Kidney (tissue), 14 donors: ENCODE data around the gene SCGN. TPM values are rescaled to one million over a fixed set of nuclear protein-coding genes. Genes with fewer than 3 reads are reported as not detected.

Experiments
- DNase-seq, 5 donors: peaks; one replicate each; pipeline ENCODE4 v3.0.0-alpha.2; 2013 to 2020
- FAIRE-seq: peaks from 2 replicates; lab custom pipeline; 2012; peaks lifted over from hg19 to GRCh38; lab: Jason Lieb, UNC
- H3K27ac ChIP-seq, 2 donors: one replicate each; pipeline ENCODE4 v1.7.0; 2013; ENCODE audit warnings: low read depth in 2 of 2, low read length in 2 of 2, inconsistent platforms in 1 of 2
- H3K27me3 ChIP-seq: one replicate; pipeline ENCODE4 v1.7.1; 2013; ENCODE audit warnings: low read length, inconsistent platforms; ENCODE audit not compliant: control insufficient read depth, insufficient read depth
- H3K36me3 ChIP-seq, 3 donors: one replicate each; pipeline versions ENCODE4 v1.7.0 to v1.7.1; 2013; ENCODE audit warnings: low read length in 3 of 3, control low read depth in 1 of 3, inconsistent platforms in 1 of 3; ENCODE audit not compliant: insufficient read depth in 3 of 3, control insufficient read depth in 2 of 3
- H3K4me1 ChIP-seq, 3 donors: one replicate each; pipeline versions ENCODE4 v1.7.0 to v1.7.1; 2013; ENCODE audit warnings: low read length in 3 of 3, inconsistent platforms in 1 of 3, low read depth in 1 of 3; ENCODE audit not compliant: control insufficient read depth in 2 of 3, insufficient read depth in 2 of 3
- H3K4me3 ChIP-seq, 3 donors: one replicate each; pipeline versions ENCODE4 v1.7.0 to v1.8.1; 2013; ENCODE audit warnings: low read length in 3 of 3, control low read depth in 1 of 3, inconsistent platforms in 1 of 3
- H3K9ac ChIP-seq, 3 donors: one replicate each; pipeline versions ENCODE4 v1.7.0 to v1.7.1; 2013; ENCODE audit warnings: low read length in 3 of 3, control low read depth in 1 of 3, inconsistent platforms in 1 of 3
- H3K9me3 ChIP-seq, 3 donors: one replicate each; pipeline versions ENCODE4 v1.7.0 to v1.7.1; 2013; ENCODE audit warnings: low read length in 3 of 3, control low read depth in 1 of 3, inconsistent platforms in 1 of 3; ENCODE audit not compliant: control insufficient read depth in 2 of 3, insufficient read depth in 1 of 3
- intact Hi-C: fragments of 100-400 bp; cut with DNase I; formaldehyde crosslinking; loops from one replicate; pipeline ENCODE4 v1.11.1; 2022
- polyA plus RNA-seq: library from polyadenylated mRNA; stranded (reverse); fragments of 350-450 nt; fragmentation: Illumina TruSeq; extraction: RNeasy Lipid Tissue Mini Kit (QIAGEN cat#74804); gene quantifications from one replicate; pipeline ENCODE4 v1.2.3, GENCODE V29; 2014; ENCODE audit warnings: low read depth, low replicate concordance; ENCODE audit not compliant: insufficient read depth
- total RNA-seq: library from RNA; stranded (reverse); fragmentation: NEBNext Ultra II Directional; extraction: Animal tissue kit (Norgen Biotek cat#: 25700); gene quantifications from one replicate; pipeline ENCODE4 v1.2.1, GENCODE V29; 2021
- TF ChIP-seq, protein P1 (sequence below): IDR thresholded peaks from 3 replicates; pipeline ENCODE4 v1.5.1; 2012; ENCODE audit warnings: mild to moderate bottlenecking, moderate library complexity, borderline replicate concordance; ENCODE audit not compliant: insufficient read depth; ENCODE audit errors: extremely low read depth
- donor health status: control.
- donor health status: control.
- donor health status: control.
- donor health status: control.
- donor health status: control.
- donor health status: DM: yes; HTN: yes; CAD: no.
- donor health status: Normal renal cell carcinoma (clear cell type).

The SCGN gene
- total and polyA plus RNA-seq, 2 donors from 2014 or later = 0.90 to 8.7 TPM

DNA sequence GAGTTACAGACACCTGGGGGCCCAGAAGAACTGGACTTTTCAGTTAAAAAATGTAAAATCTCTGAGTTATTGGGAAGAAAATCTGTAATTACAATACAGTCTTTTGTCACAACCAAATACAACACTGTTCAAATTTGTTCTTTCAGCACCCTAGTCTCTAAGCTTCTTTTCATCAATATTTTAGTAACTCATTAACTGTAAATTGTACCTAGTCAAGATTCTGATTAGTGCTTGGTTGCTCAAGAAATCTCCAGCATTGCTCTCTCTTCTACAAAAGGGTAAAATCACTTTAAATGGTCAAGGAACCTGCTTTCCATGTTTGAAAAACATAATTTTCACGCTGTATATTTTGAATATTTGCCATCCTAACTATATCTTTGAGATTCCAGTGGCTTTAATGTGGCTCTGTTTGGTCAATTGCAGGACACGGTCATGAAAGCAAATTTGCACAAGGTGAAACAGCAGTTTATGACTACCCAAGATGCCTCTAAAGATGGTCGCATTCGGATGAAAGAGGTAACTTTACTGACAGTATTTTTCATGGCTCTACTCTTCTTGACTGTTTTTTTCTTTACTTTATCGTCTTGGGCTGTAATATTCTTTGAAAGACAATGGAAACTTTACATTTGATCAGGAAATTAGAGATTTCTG is 9.2 kb downstream of the SCGN start:
- no peak for FAIRE-seq
- no peaks in the 10 kb centered on the region for H3K27me3 ChIP-seq
- H3K36me3 ChIP-seq = no peaks in the 10 kb centered on the region
- TF ChIP-seq, protein P1, sequence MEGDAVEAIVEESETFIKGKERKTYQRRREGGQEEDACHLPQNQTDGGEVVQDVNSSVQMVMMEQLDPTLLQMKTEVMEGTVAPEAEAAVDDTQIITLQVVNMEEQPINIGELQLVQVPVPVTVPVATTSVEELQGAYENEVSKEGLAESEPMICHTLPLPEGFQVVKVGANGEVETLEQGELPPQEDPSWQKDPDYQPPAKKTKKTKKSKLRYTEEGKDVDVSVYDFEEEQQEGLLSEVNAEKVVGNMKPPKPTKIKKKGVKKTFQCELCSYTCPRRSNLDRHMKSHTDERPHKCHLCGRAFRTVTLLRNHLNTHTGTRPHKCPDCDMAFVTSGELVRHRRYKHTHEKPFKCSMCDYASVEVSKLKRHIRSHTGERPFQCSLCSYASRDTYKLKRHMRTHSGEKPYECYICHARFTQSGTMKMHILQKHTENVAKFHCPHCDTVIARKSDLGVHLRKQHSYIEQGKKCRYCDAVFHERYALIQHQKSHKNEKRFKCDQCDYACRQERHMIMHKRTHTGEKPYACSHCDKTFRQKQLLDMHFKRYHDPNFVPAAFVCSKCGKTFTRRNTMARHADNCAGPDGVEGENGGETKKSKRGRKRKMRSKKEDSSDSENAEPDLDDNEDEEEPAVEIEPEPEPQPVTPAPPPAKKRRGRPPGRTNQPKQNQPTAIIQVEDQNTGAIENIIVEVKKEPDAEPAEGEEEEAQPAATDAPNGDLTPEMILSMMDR = no peak
- intact Hi-C loops = no loop called here
- no peak for DNase-seq
- no peaks in the 10 kb centered on the region for H3K4me1 ChIP-seq
- no peak overlapping the region for H3K9ac ChIP-seq
- H3K27ac ChIP-seq = no peak overlapping the region
- no peaks in the 10 kb centered on the region for H3K9me3 ChIP-seq
- H3K4me3 ChIP-seq = no peak overlapping the region

DNA sequence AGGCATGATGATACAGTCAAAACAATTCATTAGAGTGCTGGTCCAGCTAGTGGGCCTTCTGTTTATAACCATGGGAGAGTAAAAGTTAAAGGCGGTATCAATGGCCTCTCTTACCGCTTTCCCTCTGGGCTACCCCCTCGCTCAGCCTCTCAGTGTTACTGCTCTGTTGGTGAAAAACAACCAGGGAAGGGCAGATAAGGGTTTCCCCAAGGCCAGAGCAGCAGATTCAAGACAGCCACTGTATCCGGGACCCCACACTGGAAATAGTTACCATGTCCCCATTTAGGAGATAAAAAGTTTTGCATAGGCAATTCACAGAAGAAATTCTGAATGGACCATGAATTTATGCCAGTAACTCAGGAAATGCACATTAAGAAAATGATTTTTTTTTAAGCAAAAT is 13.4 kb downstream of the SCGN start:
- DNase-seq = no peak
- Histone ChIP-seq H3K36me3 (no peaks in the 10 kb centered on the region), H3K4me3 (no peak overlapping the region), H3K9ac (no peak overlapping the region), H3K4me1 (no peaks in the 10 kb centered on the region), H3K27me3 (no peaks in the 10 kb centered on the region), H3K27ac (no peak overlapping the region), H3K9me3 (no peaks in the 10 kb centered on the region)
- intact Hi-C loops = no loop called here
- no peak for FAIRE-seq
- TF ChIP-seq, protein P1 = no peak

DNA sequence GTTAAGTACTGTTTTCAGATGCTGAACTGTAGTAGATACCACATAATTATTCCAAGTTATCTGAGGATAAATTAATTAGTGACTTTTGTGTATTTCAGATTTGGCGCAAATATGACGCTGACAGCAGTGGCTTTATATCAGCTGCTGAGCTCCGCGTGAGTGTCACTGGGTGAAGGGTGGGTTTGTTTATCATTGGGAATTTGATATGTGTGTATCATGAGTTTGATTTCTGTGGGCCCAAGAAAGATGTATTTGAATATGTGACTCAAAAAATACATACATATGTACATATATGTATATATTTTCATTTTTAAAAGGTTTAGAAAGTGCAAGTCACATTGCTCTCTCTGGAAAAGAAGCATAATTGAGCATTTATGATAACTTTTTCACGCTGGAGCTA is 17.4 kb downstream of the SCGN start:
- H3K4me3 ChIP-seq = no peak overlapping the region
- no peak overlapping the region for H3K27ac ChIP-seq
- intact Hi-C loops = no loop called here
- no peaks in the 10 kb centered on the region for H3K27me3 ChIP-seq
- H3K9me3 ChIP-seq = no peaks in the 10 kb centered on the region
- DNase-seq (no peak), FAIRE-seq (no peak)
- H3K4me1 ChIP-seq = no peaks in the 10 kb centered on the region
- no peak overlapping the region for H3K9ac ChIP-seq
- TF ChIP-seq, protein P1 = no peak
- no peaks in the 10 kb centered on the region for H3K36me3 ChIP-seq

GRCh38 chr6:25670208-25670607 is 18.2 kb downstream of the SCGN start:
- Histone ChIP-seq H3K9me3 (no peaks in the 10 kb centered on the region), H3K36me3 (no peaks in the 10 kb centered on the region), H3K27me3 (no peaks in the 10 kb centered on the region), H3K9ac (no peak overlapping the region), H3K4me1 (no peaks in the 10 kb centered on the region), H3K4me3 (no peak overlapping the region), H3K27ac (no peak overlapping the region)
- intact Hi-C loops = no loop called here
- DNase-seq = no peak
- TF ChIP-seq, protein P1 = no peak
- no peak for FAIRE-seq
